A673 (cell line): Measurements from ENCODE around the gene ATP13A1.

Experiments used
- EZH2 ChIP-seq: fragments of 200-600 bp; sonication (generic); IDR thresholded peaks from 2 replicates; pipeline ENCODE4 v1.6.1; 2017; ENCODE audit warnings: borderline replicate concordance, low read depth, mild to moderate bottlenecking, mixed read lengths, antibody characterized with exemption, low read length; ENCODE audit not compliant: poor library complexity, severe bottlenecking
- TF ChIP-seq, protein P1 (sequence below): fragments of 300-800, 200-600 bp; sonication (generic); conservative IDR thresholded peaks from 2 replicates; pipeline ENCODE4 v1.5.1; 2017; ENCODE audit warnings: low read depth, mild to moderate bottlenecking, antibody characterized with exemption, low read length, moderate library complexity, mixed read lengths

DNA sequence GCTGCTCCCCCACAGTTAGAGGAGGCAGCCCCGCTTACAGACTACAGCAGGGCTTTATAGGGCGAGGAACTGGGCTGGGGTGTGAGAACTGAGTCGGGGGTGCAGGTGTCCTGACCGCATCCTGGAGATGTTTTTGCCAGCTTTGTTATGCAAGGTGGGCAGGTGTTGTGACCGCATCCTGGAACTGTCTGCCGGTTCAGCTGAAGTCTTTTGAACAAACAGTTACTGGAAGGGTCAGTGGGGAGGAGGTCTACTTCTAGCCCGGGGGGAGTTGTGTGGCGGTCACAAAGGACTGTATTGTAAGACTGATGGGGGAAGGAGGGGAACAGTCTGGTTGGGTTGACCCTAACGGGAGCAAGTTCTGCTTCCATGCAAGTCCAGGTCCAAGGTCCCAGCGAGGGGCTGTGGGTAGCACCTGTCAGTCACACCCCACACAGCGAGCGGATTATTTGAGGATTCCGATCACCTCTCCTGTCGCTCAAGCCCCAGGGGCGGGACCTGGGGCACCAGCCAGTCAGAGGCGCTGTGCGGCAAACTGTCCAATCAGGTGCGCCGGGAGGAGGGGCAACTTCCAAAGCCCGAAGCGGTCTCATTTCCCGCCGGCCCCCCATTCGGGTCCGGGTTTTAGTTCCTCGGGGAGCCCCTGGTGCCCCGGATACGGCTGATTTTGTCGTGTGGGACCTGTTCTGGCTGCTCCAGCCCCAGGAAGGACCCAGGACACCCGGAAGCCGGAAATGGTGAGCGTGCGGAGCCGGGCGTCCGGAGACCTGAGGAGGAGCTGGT lies 4.9 kb upstream of the ATP13A1 start, which contains the start of gene ZNF101:
- TF ChIP-seq, protein P1, sequence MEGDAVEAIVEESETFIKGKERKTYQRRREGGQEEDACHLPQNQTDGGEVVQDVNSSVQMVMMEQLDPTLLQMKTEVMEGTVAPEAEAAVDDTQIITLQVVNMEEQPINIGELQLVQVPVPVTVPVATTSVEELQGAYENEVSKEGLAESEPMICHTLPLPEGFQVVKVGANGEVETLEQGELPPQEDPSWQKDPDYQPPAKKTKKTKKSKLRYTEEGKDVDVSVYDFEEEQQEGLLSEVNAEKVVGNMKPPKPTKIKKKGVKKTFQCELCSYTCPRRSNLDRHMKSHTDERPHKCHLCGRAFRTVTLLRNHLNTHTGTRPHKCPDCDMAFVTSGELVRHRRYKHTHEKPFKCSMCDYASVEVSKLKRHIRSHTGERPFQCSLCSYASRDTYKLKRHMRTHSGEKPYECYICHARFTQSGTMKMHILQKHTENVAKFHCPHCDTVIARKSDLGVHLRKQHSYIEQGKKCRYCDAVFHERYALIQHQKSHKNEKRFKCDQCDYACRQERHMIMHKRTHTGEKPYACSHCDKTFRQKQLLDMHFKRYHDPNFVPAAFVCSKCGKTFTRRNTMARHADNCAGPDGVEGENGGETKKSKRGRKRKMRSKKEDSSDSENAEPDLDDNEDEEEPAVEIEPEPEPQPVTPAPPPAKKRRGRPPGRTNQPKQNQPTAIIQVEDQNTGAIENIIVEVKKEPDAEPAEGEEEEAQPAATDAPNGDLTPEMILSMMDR = no peak
- TF ChIP-seq EZH2 = no peak
